HEK293 (cell line): ENCODE measurements around the gene MSI2.

Experiments
- CTCF ChIA-PET: fragments of 350-600 bp; formaldehyde crosslinking; extraction: SDS; loops from one replicate; lab custom pipeline; 2021; ENCODE audit warnings: antibody characterized with exemption; lab: Yijun Ruan, JAX
- POLR2A ChIA-PET: fragments of 300-600 bp; formaldehyde crosslinking; extraction: SDS; loops from one replicate; lab custom pipeline; 2020; ENCODE audit warnings: antibody characterized with exemption, inconsistent platforms; lab: Yijun Ruan, JAX
- H3K27ac ChIP-seq: fragments of 200-500 bp; sonication (Bioruptor generic); 2 replicates; pipeline ENCODE4 v1.5.1; 2014; ENCODE audit warnings: low read depth, low read length, control low read depth, inconsistent platforms; ENCODE audit errors: extremely low read depth
- H3K36me3 ChIP-seq, 2 experiments: fragments of 200-500 bp in 1 of 2; sonication (Bioruptor generic) in 1 of 2; 1 replicate in 1 of 2; 2 replicates in 1 of 2; pipeline ENCODE4 v1.5.1; 2014 to 2017; ENCODE audit warnings: inconsistent platforms in 2 of 2, low read length in 2 of 2; ENCODE audit not compliant: control insufficient read depth in 2 of 2, insufficient read depth in 1 of 2
- H3K4me1 ChIP-seq: fragments of 200-500 bp; sonication (Bioruptor generic); 2 replicates; pipeline ENCODE4 v1.5.1; 2014; ENCODE audit warnings: mild to moderate bottlenecking, low read length, inconsistent platforms; ENCODE audit not compliant: control insufficient read depth, insufficient read depth
- H3K4me3 ChIP-seq: 2 replicates; pipeline ENCODE4 v1.5.1; 2011; ENCODE audit warnings: low read depth, mild to moderate bottlenecking, control low read depth, low read length, moderate library complexity
- H3K9me3 ChIP-seq: fragments of 200-500 bp; sonication (Bioruptor generic); 2 replicates; pipeline ENCODE4 v1.5.1; 2014; ENCODE audit warnings: low read depth, low read length, inconsistent platforms; ENCODE audit not compliant: control insufficient read depth, insufficient read depth
- BCL11A ChIP-seq: fragments of 450-650 bp; formaldehyde crosslinking; IDR thresholded peaks from 2 replicates; pipeline ENCODE4 v1.5.1; 2016; ENCODE audit warnings: low read depth, missing biosample characterization, missing genetic modification characterization
- KLF10 ChIP-seq: fragments of 450-650 bp; IDR thresholded peaks from 2 replicates; pipeline ENCODE4 v1.5.1; 2018; ENCODE audit warnings: missing biosample characterization, mild to moderate bottlenecking, missing genetic modification characterization
- OVOL3 ChIP-seq: fragments of 450-650 bp; formaldehyde crosslinking; IDR thresholded peaks from 2 replicates; pipeline ENCODE4 v1.5.1; 2016; ENCODE audit warnings: missing biosample characterization, missing genetic modification characterization
- PATZ1 ChIP-seq: fragments of 450-650 bp; formaldehyde crosslinking; IDR thresholded peaks from 2 replicates; pipeline ENCODE4 v1.5.1; 2016; ENCODE audit warnings: missing biosample characterization, missing genetic modification characterization
- SP2 ChIP-seq: fragments of 450-650 bp; formaldehyde crosslinking; IDR thresholded peaks from 2 replicates; pipeline ENCODE4 v1.5.1; 2016; ENCODE audit warnings: missing biosample characterization, missing genetic modification characterization
- ZBTB8A ChIP-seq: fragments of 450-650 bp; formaldehyde crosslinking; IDR thresholded peaks from 2 replicates; pipeline ENCODE4 v1.5.1; 2016; ENCODE audit warnings: missing biosample characterization, missing genetic modification characterization
- ZFP3 ChIP-seq: fragments of 450-650 bp; formaldehyde crosslinking; IDR thresholded peaks from 2 replicates; pipeline ENCODE4 v1.5.1; 2016; ENCODE audit warnings: low read depth, missing biosample characterization, missing genetic modification characterization
- ZFP69B ChIP-seq: fragments of 450-650 bp; formaldehyde crosslinking; IDR thresholded peaks from 2 replicates; pipeline ENCODE4 v1.5.1; 2016; ENCODE audit warnings: missing biosample characterization, missing genetic modification characterization
- ZNF10 ChIP-seq: fragments of 450-650 bp; formaldehyde crosslinking; IDR thresholded peaks from 2 replicates; pipeline ENCODE4 v1.5.1; 2017; ENCODE audit warnings: missing biosample characterization, missing genetic modification characterization
- ZNF138 ChIP-seq: fragments of 450-650 bp; formaldehyde crosslinking; IDR thresholded peaks from 2 replicates; pipeline ENCODE4 v1.5.1; 2016; ENCODE audit warnings: missing biosample characterization, missing genetic modification characterization, borderline replicate concordance
- ZNF174 ChIP-seq: fragments of 450-650 bp; formaldehyde crosslinking; IDR thresholded peaks from 2 replicates; pipeline ENCODE4 v1.5.0; 2017; ENCODE audit warnings: missing biosample characterization, mild to moderate bottlenecking, missing genetic modification characterization
- ZNF175 ChIP-seq: fragments of 450-650 bp; formaldehyde crosslinking; IDR thresholded peaks from 2 replicates; pipeline ENCODE4 v1.5.1; 2016; ENCODE audit warnings: missing biosample characterization, missing genetic modification characterization
- ZNF214 ChIP-seq: fragments of 450-650 bp; formaldehyde crosslinking; IDR thresholded peaks from 2 replicates; pipeline ENCODE4 v1.5.1; 2017; ENCODE audit warnings: missing biosample characterization, mild to moderate bottlenecking, missing genetic modification characterization, borderline replicate concordance
- ZNF248 ChIP-seq: fragments of 450-650 bp; formaldehyde crosslinking; IDR thresholded peaks from 2 replicates; pipeline ENCODE4 v1.5.1; 2017; ENCODE audit warnings: missing biosample characterization, missing genetic modification characterization
- ZNF26 ChIP-seq: fragments of 450-650 bp; formaldehyde crosslinking; IDR thresholded peaks from 2 replicates; pipeline ENCODE4 v1.5.1; 2016; ENCODE audit warnings: missing biosample characterization, missing genetic modification characterization
- ZNF335 ChIP-seq: fragments of 450-650 bp; formaldehyde crosslinking; conservative IDR thresholded peaks from 2 replicates; pipeline ENCODE4 v1.5.1; 2016; ENCODE audit warnings: missing biosample characterization, missing genetic modification characterization
- ZNF488 ChIP-seq: fragments of 450-650 bp; formaldehyde crosslinking; IDR thresholded peaks from 2 replicates; pipeline ENCODE4 v1.5.1; 2016; ENCODE audit warnings: missing biosample characterization, missing genetic modification characterization
- ZNF610 ChIP-seq: fragments of 450-650 bp; formaldehyde crosslinking; IDR thresholded peaks from 2 replicates; pipeline ENCODE4 v1.5.1; 2016; ENCODE audit warnings: missing biosample characterization, missing genetic modification characterization, borderline replicate concordance
- ZNF621 ChIP-seq: fragments of 450-650 bp; formaldehyde crosslinking; IDR thresholded peaks from 2 replicates; pipeline ENCODE4 v1.5.1; 2017; ENCODE audit warnings: missing biosample characterization, missing genetic modification characterization
- ZNF658 ChIP-seq: fragments of 450-650 bp; formaldehyde crosslinking; IDR thresholded peaks from 2 replicates; pipeline ENCODE4; 2016; ENCODE audit warnings: missing biosample characterization, missing genetic modification characterization
- ZNF692 ChIP-seq: fragments of 450-650 bp; formaldehyde crosslinking; IDR thresholded peaks from 2 replicates; pipeline ENCODE4 v1.5.1; 2016; ENCODE audit warnings: missing biosample characterization, missing genetic modification characterization
- ZNF777 ChIP-seq: fragments of 450-650 bp; formaldehyde crosslinking; IDR thresholded peaks from 2 replicates; pipeline ENCODE4 v1.5.1; 2017; ENCODE audit warnings: missing biosample characterization, missing genetic modification characterization, borderline replicate concordance
- ZNF837 ChIP-seq: fragments of 450-650 bp; formaldehyde crosslinking; IDR thresholded peaks from 2 replicates; pipeline ENCODE4 v1.5.1; 2016; ENCODE audit warnings: missing biosample characterization, missing genetic modification characterization

Gene MSI2

GRCh38 chr17:57630736-57631135 lies 374.4 kb downstream of the MSI2 start:
- TF ChIP-seq ZNF26 (tag by site-specific recombination) (no peak), ZBTB8A (tag by site-specific recombination) (no peak), ZNF174 (tag by site-specific recombination) (no peak), ZNF837 (tag by site-specific recombination) (no peak), ZNF214 (tag by site-specific recombination) (no peak), BCL11A (tag by site-specific recombination) (no peak), ZNF175 (tag by site-specific recombination) (no peak), ZFP3 (tag by site-specific recombination) (no peak), ZNF610 (tag by site-specific recombination) (no peak), ZNF621 (tag by site-specific recombination) (no peak), ZNF777 (tag by site-specific recombination) (no peak), KLF10 (tag by site-specific recombination) (no peak), ZNF488 (tag by site-specific recombination) (no peak), OVOL3 (tag by site-specific recombination) (no peak), ZFP69B (no peak), PATZ1 (tag by site-specific recombination) (no peak), ZNF335 (tag by site-specific recombination) (no peak), ZNF692 (tag by site-specific recombination) (no peak), ZNF10 (tag by site-specific recombination) (no peak), ZNF248 (tag by site-specific recombination) (no peak)
- TF ChIP-seq, all 188 proteins: peak for 0
- no peaks in the 10 kb centered on the region for H3K9me3 ChIP-seq
- H3K27ac ChIP-seq = no peak overlapping the region
- H3K36me3 ChIP-seq = peaks cover 0 to 19% of the 10 kb centered on the region in 2 experiments; a peak in 1 of 3 replicates
- no peak overlapping the region for H3K4me3 ChIP-seq
- CTCF ChIA-PET = interaction anchor here (0.6 kb wide), 1 partner anchor 676 kb away, joined by 3 read pairs; no protein-coding TSS in a partner anchor
- POLR2A ChIA-PET = no interaction called here
- no peaks in the 10 kb centered on the region for H3K4me1 ChIP-seq

GRCh38 chr17:57631871-57632270 lies 375.5 kb downstream of the MSI2 start:
- Histone ChIP-seq H3K4me1 (no peaks in the 10 kb centered on the region), H3K4me3 (no peak overlapping the region), H3K27ac (no peak overlapping the region), H3K36me3 (peaks cover 0 to 17% of the 10 kb centered on the region in 2 experiments; a peak in 1 of 3 replicates), H3K9me3 (no peaks in the 10 kb centered on the region)
- CTCF ChIA-PET = interaction anchor here (0.5 to 1.1 kb wide), 4 partner anchors 34 to 1428 kb away, joined by 3 to 5 read pairs (median 4); no protein-coding TSS in a partner anchor
- POLR2A ChIA-PET = no interaction called here
- no peak for TF ChIP-seq ZNF621 (tag by site-specific recombination)
- no peak for TF ChIP-seq ZNF658 (tag by site-specific recombination)
- TF ChIP-seq ZNF692 (tag by site-specific recombination) = no peak
- no peak for TF ChIP-seq SP2 (tag by site-specific recombination)
- no peak for TF ChIP-seq ZNF138 (tag by site-specific recombination)
